GM13976 (cell line): ENCODE data around the gene CTIF.

Experiments
- DNase-seq: peaks from one replicate; pipeline ENCODE4 v3.0.0; 2012; ENCODE audit warnings: low spot score
- CTCF ChIP-seq: IDR thresholded peaks from 2 replicates; pipeline ENCODE4 v1.5.1; 2012; ENCODE audit warnings: borderline replicate concordance, mild to moderate bottlenecking; ENCODE audit not compliant: insufficient read depth; ENCODE audit errors: extremely low read depth, missing control alignments, control extremely low read depth
- in situ Hi-C: fragments of 300-500 bp; cut with MboI; formaldehyde crosslinking; loops from one replicate; pipeline ENCODE4 v1.12.0; 2022; ENCODE audit warnings: low sequenced_read_pairs, mixed read lengths, inconsistent platforms; ENCODE audit not compliant: unreplicated experiment

Gene CTIF

GRCh38 chr18:48852292-48852691 is 313.5 kb downstream of the CTIF start:
- no peak for TF ChIP-seq CTCF
- no peak for DNase-seq
- in situ Hi-C loops = no loop called here

- in situ Hi-C loops = no loop called here
- no peak for DNase-seq
- TF ChIP-seq CTCF = no peak
Measured at GRCh38 chr18:48852794-48853193, 314.0 kb downstream of the CTIF start.

GRCh38 chr18:48853588-48853987 is 314.8 kb downstream of the CTIF start:
- in situ Hi-C loops = no loop called here
- no peak for TF ChIP-seq CTCF
- DNase-seq = no peak

GRCh38 chr18:48854780-48855179 is 315.9 kb downstream of the CTIF start:
- in situ Hi-C loops = no loop called here
- TF ChIP-seq CTCF = no peak
- DNase-seq = no peak

GRCh38 chr18:48855422-48856377 is 316.9 kb downstream of the CTIF start:
- no peak for TF ChIP-seq CTCF
- in situ Hi-C loops = no loop called here
- DNase-seq = no peak

- no peak for DNase-seq
- TF ChIP-seq CTCF = no peak
- in situ Hi-C loops = no loop called here
Measured at GRCh38 chr18:48857023-48857694, 318.3 kb downstream of the CTIF start.
